Activated CD8-positive, alpha-beta T cell treated with anti-CD3 and anti-CD28 coated beads for 36 hours (primary cell): ENCODE data around the gene TCHP. TPM values are rescaled to one million over a fixed set of nuclear protein-coding genes. Genes with fewer than 3 reads are reported as not detected.
"Not testable (repeated sequence)": the region's sequence is repeated elsewhere in the genome, so short reads cannot be mapped to it uniquely, and the experiment has no call there.

Source experiments
- ATAC-seq: fragments of 200-7000 bp; cut with Tn5 transposase; one replicate; pipeline ENCODE4 v1.10.0; 2021; ENCODE audit warnings: mild to moderate bottlenecking, moderate library complexity
- CTCF ChIA-PET: fragments of 350-600 bp; sonication (Branson Sonifier 250); formaldehyde crosslinking; loops from one replicate; lab custom pipeline; 2021; ENCODE audit warnings: antibody characterized with exemption; lab: Charles Lee
- POLR2A ChIA-PET: fragments of 350-600 bp; sonication (Branson Sonifier 250); formaldehyde crosslinking; loops from one replicate; lab custom pipeline; 2021; ENCODE audit warnings: antibody characterized with exemption; lab: Charles Lee
- DNase-seq: peaks from one replicate; pipeline ENCODE4 v3.0.0-alpha.2; 2020
- H3K27ac Mint-ChIP-seq: one replicate; pipeline ENCODE4 v1.8.0; 2021; ENCODE audit warnings: mild to moderate bottlenecking, mixed read lengths
- H3K27me3 Mint-ChIP-seq: one replicate; pipeline ENCODE4 v1.8.0; 2021; ENCODE audit warnings: mixed read lengths
- H3K36me3 Mint-ChIP-seq: one replicate; pipeline ENCODE4 v1.8.0; 2021; ENCODE audit warnings: low read depth, mixed read lengths
- H3K4me1 Mint-ChIP-seq: one replicate; pipeline ENCODE4 v1.8.0; 2021; ENCODE audit warnings: low read depth, mixed read lengths
- H3K4me3 Mint-ChIP-seq: one replicate; pipeline ENCODE4 v1.8.0; 2021; ENCODE audit warnings: mild to moderate bottlenecking, moderate library complexity, mixed read lengths
- H3K9me3 Mint-ChIP-seq: one replicate; pipeline ENCODE4 v1.8.0; 2021; ENCODE audit warnings: mixed read lengths
- CTCF ChIP-seq: fragments of 200-600 bp; IDR thresholded peaks from one replicate; pipeline ENCODE4 v1.8.0; 2022; ENCODE audit warnings: antibody characterized with exemption, mild to moderate bottlenecking
- intact Hi-C: fragments of 100-400 bp; cut with micrococcal nuclease; formaldehyde crosslinking; loops from one replicate; pipeline ENCODE4 v1.10.0; 2022
- total RNA-seq, 2 experiments: library from RNA; stranded (reverse); gene quantifications; one replicate each; pipeline ENCODE4 v1.2.3, GENCODE V29; 2021

TCHP gene
- total RNA-seq, 2 experiments from 2014 or later: 19.9 to 21.0 TPM

- DNase-seq: no peak
- ATAC-seq: no peak
- Mint-ChIP-seq H3K9me3 (no peaks in the 10 kb centered on the region), H3K4me1 (peaks cover 31% of the 10 kb centered on the region), H3K27me3 (no peaks in the 10 kb centered on the region), H3K4me3 (no peak overlapping the region), H3K27ac (no peak overlapping the region), H3K36me3 (no peaks in the 10 kb centered on the region)
- no peak for TF ChIP-seq CTCF
- CTCF ChIA-PET: interaction anchor here (1.1 to 2.9 kb wide), 2 partner anchors 39 to 78 kb away, joined by 3 to 10 read pairs; no protein-coding TSS in a partner anchor
- intact Hi-C loops: no loop called here
- POLR2A ChIA-PET: interaction anchor here (0.9 kb wide), 1 partner anchor 29 kb away, joined by 4 read pairs; no protein-coding TSS in a partner anchor
These were observed 16.6 kb upstream of the TCHP start for GRCh38 chr12:109883461-109883860.

- ChIA-PET CTCF (interaction anchor here (0.6 to 1.7 kb wide), 3 partner anchors 40 to 81 kb away, joined by 3 to 5 read pairs (median 4); no protein-coding TSS in a partner anchor), POLR2A (no interaction called here)
- no peak overlapping the region for H3K4me3 Mint-ChIP-seq
- intact Hi-C loops: no loop called here
- ATAC-seq (no peak), DNase-seq (no peak)
- no peak overlapping the region for H3K27ac Mint-ChIP-seq
- H3K9me3 Mint-ChIP-seq: no peaks in the 10 kb centered on the region
- TF ChIP-seq CTCF: no peak
- no peaks in the 10 kb centered on the region for H3K36me3 Mint-ChIP-seq
- no peaks in the 10 kb centered on the region for H3K27me3 Mint-ChIP-seq
- H3K4me1 Mint-ChIP-seq: peaks cover 31% of the 10 kb centered on the region
These were observed 14.5 kb upstream of the TCHP start for GRCh38 chr12:109885616-109886015.

- CTCF ChIA-PET: interaction anchor here (0.8 to 2.6 kb wide), 6 partner anchors 9 to 83 kb away, joined by 3 to 11 read pairs (median 6); partner anchors contain the start of gene TCHP
These were observed 11.7 kb upstream of the TCHP start for GRCh38 chr12:109888179-109889020.

GRCh38 chr12:109890620-109891170 is 9.4 kb upstream of the TCHP start:
- peaks cover 38% of the 10 kb centered on the region for H3K4me1 Mint-ChIP-seq

More at GRCh38 chr12:109888179-109889020, 11.7 kb upstream of the TCHP start:
- no peaks in the 10 kb centered on the region for H3K9me3 Mint-ChIP-seq
- DNase-seq (peak; percentile 44), ATAC-seq (peak; percentile 71)
- POLR2A ChIA-PET: interaction anchor here (1.4 to 3.0 kb wide), 2 partner anchors 12 to 16 kb away, joined by 7 to 19 read pairs; partner anchors contain the start of gene TCHP
- no peaks in the 10 kb centered on the region for H3K36me3 Mint-ChIP-seq
- TF ChIP-seq CTCF: no peak
- peaks cover 36% of the 10 kb centered on the region for H3K4me1 Mint-ChIP-seq
- peak overlapping the region; percentile 90 for H3K27ac Mint-ChIP-seq
- H3K4me3 Mint-ChIP-seq: peak overlapping the region; percentile 46
- H3K27me3 Mint-ChIP-seq: no peaks in the 10 kb centered on the region
- intact Hi-C loops: no loop called here

GRCh38 chr12:109891731-109892130 is 8.3 kb upstream of the TCHP start:
- POLR2A ChIA-PET: interaction anchor here (0.7 kb wide), 1 partner anchor 9 kb away, joined by 4 read pairs; the partner anchor contains the start of gene TCHP
- H3K27ac Mint-ChIP-seq, intact Hi-C loops, ATAC-seq, H3K27me3 Mint-ChIP-seq, H3K9me3 Mint-ChIP-seq, H3K4me3 Mint-ChIP-seq, H3K36me3 Mint-ChIP-seq, DNase-seq: not testable (repeated sequence)
- CTCF ChIA-PET: interaction anchor here (1.7 to 1.9 kb wide), 2 partner anchors 14 to 46 kb away, joined by 4 to 6 read pairs; no protein-coding TSS in a partner anchor
- H3K4me1 Mint-ChIP-seq: peaks cover 38% of the 10 kb centered on the region

More at GRCh38 chr12:109890620-109891170, 9.4 kb upstream of the TCHP start:
- POLR2A ChIA-PET: interaction anchor here (0.6 to 3.0 kb wide), 2 partner anchors 14 to 132 kb away, joined by 3 to 19 read pairs; no protein-coding TSS in a partner anchor
- H3K4me3 Mint-ChIP-seq: no peak overlapping the region
- DNase-seq: no peak
- TF ChIP-seq CTCF: no peak
- H3K27ac Mint-ChIP-seq: no peak overlapping the region
- CTCF ChIA-PET: interaction anchor here (0.7 to 1.9 kb wide), 2 partner anchors 37 to 45 kb away, joined by 3 to 6 read pairs; no protein-coding TSS in a partner anchor
- no peaks in the 10 kb centered on the region for H3K36me3 Mint-ChIP-seq
- H3K27me3 Mint-ChIP-seq: no peaks in the 10 kb centered on the region
- ATAC-seq: no peak
- intact Hi-C loops: no loop called here
- no peaks in the 10 kb centered on the region for H3K9me3 Mint-ChIP-seq
